HCT116 (cell line): ENCODE data around the gene RNF121. TPM values are rescaled to one million over a fixed set of nuclear protein-coding genes. Genes with fewer than 3 reads are reported as not detected.

ENCODE experiments used
- ATAC-seq: fragments of 200-7000 bp; cut with Tn5 transposase; 2 replicates; pipeline ENCODE4 v1.9.1; 2020; ENCODE audit warnings: mild to moderate bottlenecking, moderate library complexity
- BruUV-seq: library from RNA; stranded (reverse); fragments of 400-500 nt; replicated peaks from 2 replicates; lab custom pipeline; 2021; lab: Mats Ljungman, UMichigan
- CTCF ChIA-PET: fragments of 300-600 bp; sonication (Branson Sonifier 250); formaldehyde crosslinking; loops from one replicate; lab custom pipeline; 2021; ENCODE audit warnings: antibody characterized with exemption; lab: Charles Lee
- POLR2A ChIA-PET: fragments of 300-600, 350-600 bp; sonication (Branson Sonifier 250); formaldehyde crosslinking; loops from one replicate; lab custom pipeline; 2021; ENCODE audit warnings: antibody characterized with exemption; lab: Charles Lee
- RAD21 ChIA-PET, 2 experiments: fragments of 300-600 bp; sonication (Branson Sonifier 250); formaldehyde crosslinking; loops; one replicate each; lab custom pipeline; 2023; ENCODE audit warnings: low total read pairs in 2 of 2; ENCODE audit not compliant: uncharacterized antibody in 2 of 2, unreplicated experiment in 2 of 2, low non-redundant PET in 1 of 2; lab: Charles Lee
- DNase-seq: peaks from one replicate; pipeline ENCODE4 v3.0.0-alpha.2; 2010; ENCODE audit warnings: low read depth, low spot score
- H2AFZ ChIP-seq: fragments of 200-600 bp; shearing (Covaris generic), sonication (generic); 2 replicates; pipeline ENCODE4 v1.6.1; 2017; ENCODE audit warnings: low read depth, mixed run types, mixed read lengths, antibody characterized with exemption, low read length; ENCODE audit not compliant: poor library complexity, severe bottlenecking
- H3K27ac ChIP-seq: 2 replicates; pipeline ENCODE4 v1.5.1; 2012; ENCODE audit warnings: low read depth, low read length
- H3K27me3 ChIP-seq: fragments of 200-600 bp; sonication (generic); 2 replicates; pipeline ENCODE4 v1.6.1; 2016; ENCODE audit warnings: mixed run types, low read length, mixed read lengths; ENCODE audit not compliant: insufficient read depth
- H3K36me3 ChIP-seq, 2 experiments: fragments of 200-500 bp in 1 of 2; fragments of 200-600 bp in 1 of 2; sonication (Bioruptor generic) in 1 of 2; sonication (generic) in 1 of 2; 2 replicates each; pipeline versions ENCODE4 v1.5.1 to v1.6.1; 2014 to 2016; ENCODE audit warnings: low read length in 2 of 2, inconsistent platforms in 1 of 2, mixed read lengths in 1 of 2, mixed run types in 1 of 2; ENCODE audit not compliant: insufficient read depth in 2 of 2, control insufficient read depth in 1 of 2
- H3K4me1 ChIP-seq, 2 experiments: fragments of 200-600 bp in 1 of 2; sonication (generic) in 1 of 2; 2 replicates each; pipeline versions ENCODE4 v1.5.1 to v1.6.1; 2012 to 2017; ENCODE audit warnings: low read length in 2 of 2, inconsistent platforms in 1 of 2, mild to moderate bottlenecking in 1 of 2, mixed read lengths in 1 of 2, mixed run types in 1 of 2, moderate library complexity in 1 of 2; ENCODE audit not compliant: insufficient read depth in 2 of 2, control insufficient read depth in 1 of 2
- H3K4me2 ChIP-seq: fragments of 200-600 bp; sonication (generic); 2 replicates; pipeline ENCODE4 v1.6.1; 2017; ENCODE audit warnings: mixed run types, low read length, mixed read lengths
- H3K4me3 ChIP-seq, 2 experiments: fragments of 200-600 bp in 1 of 2; sonication (generic) in 1 of 2; replicated peaks in 1 of 2; 2 replicates each; pipeline ENCODE4 v1.5.1; 2011 to 2016; ENCODE audit warnings: low read length in 2 of 2, control low read depth in 1 of 2, low read depth in 1 of 2, mild to moderate bottlenecking in 1 of 2, mixed read lengths in 1 of 2, mixed run types in 1 of 2
- H3K79me2 ChIP-seq: fragments of 200-600 bp; sonication (generic); 2 replicates; pipeline ENCODE4 v1.6.1; 2017; ENCODE audit warnings: mild to moderate bottlenecking, mixed run types, low read length, moderate library complexity, mixed read lengths; ENCODE audit not compliant: insufficient read depth
- H3K9ac ChIP-seq: fragments of 200-600 bp; sonication (generic); 2 replicates; pipeline ENCODE4 v1.6.1; 2016; ENCODE audit warnings: low read length, mixed read lengths
- H3K9me2 ChIP-seq: fragments of 200-600 bp; sonication (generic), shearing (Covaris generic); 2 replicates; pipeline ENCODE4 v1.6.1; 2017; ENCODE audit warnings: mixed run types, mild to moderate bottlenecking, moderate library complexity; ENCODE audit not compliant: insufficient read depth
- H3K9me3 ChIP-seq, 2 experiments: fragments of 200-500 bp in 1 of 2; fragments of 200-600 bp in 1 of 2; sonication (Bioruptor generic) in 1 of 2; sonication (generic) in 1 of 2; 2 replicates each; pipeline ENCODE4 v1.6.1; 2014 to 2017; ENCODE audit warnings: low read length in 2 of 2, mixed read lengths in 2 of 2, inconsistent platforms in 1 of 2, low read depth in 1 of 2, mild to moderate bottlenecking in 1 of 2, mixed run types in 1 of 2, moderate library complexity in 1 of 2; ENCODE audit not compliant: control insufficient read depth in 1 of 2, insufficient read depth in 1 of 2
- H4K20me1 ChIP-seq: fragments of 200-600 bp; sonication (generic), shearing (Covaris generic); 2 replicates; pipeline ENCODE4 v1.6.1; 2017; ENCODE audit warnings: mixed run types, mild to moderate bottlenecking, moderate library complexity; ENCODE audit not compliant: insufficient read depth
- CTCF ChIP-seq, 3 experiments: fragments of 200-600 bp in 1 of 3; sonication (generic) in 1 of 3; IDR thresholded peaks in 2 of 3; conservative IDR thresholded peaks in 1 of 3; 2 replicates each; pipeline ENCODE4 v1.5.1; 2012 to 2017; ENCODE audit warnings: low read depth in 2 of 3, low read length in 2 of 3, antibody characterized with exemption in 1 of 3, borderline replicate concordance in 1 of 3, control low read depth in 1 of 3, mild to moderate bottlenecking in 1 of 3, mixed read lengths in 1 of 3, mixed run types in 1 of 3, moderate library complexity in 1 of 3; ENCODE audit not compliant: insufficient read depth in 1 of 3
- EGR1 ChIP-seq: IDR thresholded peaks from 2 replicates; pipeline ENCODE4 v1.6.1; 2012; ENCODE audit warnings: low read depth
- EZH2 ChIP-seq: fragments of 200-600 bp; sonication (generic); IDR thresholded peaks from 2 replicates; pipeline ENCODE4 v1.6.1; 2017; ENCODE audit warnings: antibody characterized with exemption, mixed run types
- EZH2phosphoT487 ChIP-seq: fragments of 200-600 bp; IDR thresholded peaks from 2 replicates; pipeline ENCODE4 v1.6.1; 2018; ENCODE audit warnings: antibody characterized with exemption, borderline replicate concordance
- FOSL1 ChIP-seq: IDR thresholded peaks from 2 replicates; pipeline ENCODE4 v1.6.1; 2012; ENCODE audit warnings: low read depth
- POLR2AphosphoS5 ChIP-seq: IDR thresholded peaks from 2 replicates; pipeline ENCODE4 v1.6.1; 2011; ENCODE audit warnings: mild to moderate bottlenecking, low read depth, low read length, moderate library complexity
- SIN3A ChIP-seq: IDR thresholded peaks from 2 replicates; pipeline ENCODE4 v1.6.1; 2012; ENCODE audit warnings: low read depth
- SRF ChIP-seq: IDR thresholded peaks from 2 replicates; pipeline ENCODE4 v1.6.1; 2012; ENCODE audit warnings: low read depth
- TCF7L2 ChIP-seq: IDR thresholded peaks from 2 replicates; pipeline ENCODE4 v1.7.0; 2011; ENCODE audit warnings: borderline replicate concordance, inconsistent platforms; ENCODE audit not compliant: insufficient read depth, insufficient read length; ENCODE audit errors: extremely low read depth
- YY1 ChIP-seq: IDR thresholded peaks from 2 replicates; pipeline ENCODE4 v1.6.1; 2011; ENCODE audit warnings: low read length, low read depth, moderate library complexity, mild to moderate bottlenecking; ENCODE audit not compliant: insufficient replicate concordance; ENCODE audit errors: extremely low read depth
- ZFX ChIP-seq: fragments of 450-650 bp; IDR thresholded peaks from 2 replicates; pipeline ENCODE4 v1.6.1; 2017
- intact Hi-C: fragments of 100-400 bp; cut with micrococcal nuclease; formaldehyde crosslinking; loops from 2 replicates; pipeline ENCODE4 v1.10.0; 2022
- total RNA-seq: library from RNA; stranded (reverse); gene quantifications from one replicate; pipeline ENCODE4 v1.2.1, GENCODE V29; 2021; ENCODE audit not compliant: unreplicated experiment
- TF ChIP-seq, protein P1 (sequence below): IDR thresholded peaks from 2 replicates; pipeline ENCODE4 v1.6.1; 2012
- TF ChIP-seq, protein P2 (sequence below): IDR thresholded peaks from 2 replicates; pipeline ENCODE4 v1.6.1; 2012; ENCODE audit warnings: low read depth

The RNF121 gene
- total RNA-seq, 1 experiment from 2014 or later: 24.5 TPM

- Histone ChIP-seq H3K27me3 (no peaks in the 10 kb centered on the region), H3K9me2 (no peaks in the 10 kb centered on the region), H4K20me1 (no peaks in the 10 kb centered on the region), H3K79me2 (peaks cover 89% of the 10 kb centered on the region), H3K4me1 (peaks cover 21 to 43% of the 10 kb centered on the region in 2 experiments), H3K9ac (no peak overlapping the region), H2AFZ (no peak overlapping the region), H3K4me2 (no peak overlapping the region), H3K27ac (no peak overlapping the region), H3K9me3 (no peaks in the 10 kb centered on the region), H3K36me3 (peaks cover 0 to 8% of the 10 kb centered on the region in 2 experiments; a peak in 2 of 4 replicates), H3K4me3 (no peak overlapping the region)
- intact Hi-C loops: no loop called here
- ChIA-PET CTCF (no interaction called here), RAD21 (no interaction called here), POLR2A (no interaction called here)
- TF ChIP-seq EZH2phosphoT487: no peak
- no peak for TF ChIP-seq ZFX
- TF ChIP-seq, protein P1, sequence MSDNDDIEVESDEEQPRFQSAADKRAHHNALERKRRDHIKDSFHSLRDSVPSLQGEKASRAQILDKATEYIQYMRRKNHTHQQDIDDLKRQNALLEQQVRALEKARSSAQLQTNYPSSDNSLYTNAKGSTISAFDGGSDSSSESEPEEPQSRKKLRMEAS: no peak
- no peak for TF ChIP-seq CTCF (IDR thresholded peaks at IDR 0.05 in 2 of 3, conservative IDR thresholded peaks at IDR 0.05 in 1 of 3; ENCODE audit: borderline replicate concordance in 1 of 3, insufficient read depth in 1 of 3, low read depth in 2 of 3, low read length in 2 of 3)
- TF ChIP-seq, protein P2, sequence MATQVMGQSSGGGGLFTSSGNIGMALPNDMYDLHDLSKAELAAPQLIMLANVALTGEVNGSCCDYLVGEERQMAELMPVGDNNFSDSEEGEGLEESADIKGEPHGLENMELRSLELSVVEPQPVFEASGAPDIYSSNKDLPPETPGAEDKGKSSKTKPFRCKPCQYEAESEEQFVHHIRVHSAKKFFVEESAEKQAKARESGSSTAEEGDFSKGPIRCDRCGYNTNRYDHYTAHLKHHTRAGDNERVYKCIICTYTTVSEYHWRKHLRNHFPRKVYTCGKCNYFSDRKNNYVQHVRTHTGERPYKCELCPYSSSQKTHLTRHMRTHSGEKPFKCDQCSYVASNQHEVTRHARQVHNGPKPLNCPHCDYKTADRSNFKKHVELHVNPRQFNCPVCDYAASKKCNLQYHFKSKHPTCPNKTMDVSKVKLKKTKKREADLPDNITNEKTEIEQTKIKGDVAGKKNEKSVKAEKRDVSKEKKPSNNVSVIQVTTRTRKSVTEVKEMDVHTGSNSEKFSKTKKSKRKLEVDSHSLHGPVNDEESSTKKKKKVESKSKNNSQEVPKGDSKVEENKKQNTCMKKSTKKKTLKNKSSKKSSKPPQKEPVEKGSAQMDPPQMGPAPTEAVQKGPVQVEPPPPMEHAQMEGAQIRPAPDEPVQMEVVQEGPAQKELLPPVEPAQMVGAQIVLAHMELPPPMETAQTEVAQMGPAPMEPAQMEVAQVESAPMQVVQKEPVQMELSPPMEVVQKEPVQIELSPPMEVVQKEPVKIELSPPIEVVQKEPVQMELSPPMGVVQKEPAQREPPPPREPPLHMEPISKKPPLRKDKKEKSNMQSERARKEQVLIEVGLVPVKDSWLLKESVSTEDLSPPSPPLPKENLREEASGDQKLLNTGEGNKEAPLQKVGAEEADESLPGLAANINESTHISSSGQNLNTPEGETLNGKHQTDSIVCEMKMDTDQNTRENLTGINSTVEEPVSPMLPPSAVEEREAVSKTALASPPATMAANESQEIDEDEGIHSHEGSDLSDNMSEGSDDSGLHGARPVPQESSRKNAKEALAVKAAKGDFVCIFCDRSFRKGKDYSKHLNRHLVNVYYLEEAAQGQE: no peak
- no peak for TF ChIP-seq EGR1
- no peak for TF ChIP-seq SRF
- TF ChIP-seq YY1: no peak
- TF ChIP-seq SIN3A: no peak
- no peak for TF ChIP-seq POLR2AphosphoS5
- no peak for TF ChIP-seq EZH2
- no peak for TF ChIP-seq FOSL1
- TF ChIP-seq TCF7L2: no peak
- ATAC-seq (no peak), DNase-seq (no peak)
- BruUV-seq: no TSS peak
Observed at GRCh38 chr11:72037554-72038311, 108.9 kb downstream of the RNF121 start.
